SU-DHL-6 (cell line): ENCODE measurements around the gene PRKD2.

Experiments used
- CTCF ChIP-seq: fragments of 200-600 bp; sonication (generic); IDR thresholded peaks from one replicate; pipeline ENCODE4 v1.5.1; 2017; ENCODE audit warnings: antibody characterized with exemption, mild to moderate bottlenecking, low read length, moderate library complexity; ENCODE audit not compliant: insufficient read depth, poor library complexity, severe bottlenecking
- EZH2phosphoT487 ChIP-seq: fragments of 200-600 bp; sonication (generic), shearing (Covaris generic); conservative IDR thresholded peaks from 2 replicates; pipeline ENCODE4 v1.6.1; 2018; ENCODE audit warnings: mild to moderate bottlenecking, antibody characterized with exemption, low read length, moderate library complexity, mixed read lengths

- TF ChIP-seq CTCF (no peak), EZH2phosphoT487 (no peak)
These were observed 86.2 kb downstream of the PRKD2 start for GRCh38 chr19:46630586-46631205.
